ENCODE data around the gene PRR16.
"Not testable (repeated sequence)": the region's sequence is repeated elsewhere in the genome, so short reads cannot be mapped to it uniquely, and the experiment has no call there.

- TF ChIP-seq ZFX (IDR thresholded peaks at IDR 0.05; ENCODE audit: borderline replicate concordance) = not testable (repeated sequence)
- TF ChIP-seq CTCF (IDR thresholded peaks at IDR 0.05) = peak; percentile 46
Observed at GRCh38 chr5:120458508-120458847, 5.6 kb upstream of the PRR16 start.

Measured in 22Rv1 (cell line).